SK-N-SH (cell line): ENCODE data around the gene MRPL24. TPM values are rescaled to one million over a fixed set of nuclear protein-coding genes. Genes with fewer than 3 reads are reported as not detected.

ENCODE experiments used
- CTCF ChIA-PET: fragments of 300-600, 350-600 bp; formaldehyde crosslinking; extraction: SDS; loops from one replicate; lab custom pipeline; 2021; lab: Yijun Ruan, JAX
- POLR2A ChIA-PET: fragments of 350-600 bp; sonication (Branson Sonifier 250); formaldehyde crosslinking; extraction: SDS; loops from one replicate; lab custom pipeline; 2020; ENCODE audit warnings: antibody characterized with exemption, inconsistent platforms; lab: Yijun Ruan, JAX
- DNase-seq: peaks from one replicate; pipeline ENCODE4 v3.0.0; 2012
- H2AFZ ChIP-seq: fragments of 200-600 bp; sonication (generic); 2 replicates; pipeline ENCODE4 v1.8.1; 2016; ENCODE audit warnings: antibody characterized with exemption, mild to moderate bottlenecking, low read depth
- H3F3A ChIP-seq: fragments of 200-600 bp; sonication (generic); replicated peaks from 2 replicates; pipeline ENCODE3; 2016; ENCODE audit warnings: antibody characterized with exemption, mild to moderate bottlenecking; ENCODE audit not compliant: insufficient read depth
- H3K27ac ChIP-seq, 2 experiments: fragments of 200-500 bp in 1 of 2; fragments of 200-600 bp in 1 of 2; sonication (Bioruptor generic) in 1 of 2; sonication (generic), shearing (Covaris generic) in 1 of 2; 2 replicates each; pipeline versions ENCODE4 v1.5.1 to v1.6.1; 2014 to 2016; ENCODE audit warnings: low read depth in 2 of 2, inconsistent platforms in 1 of 2, low read length in 1 of 2, mild to moderate bottlenecking in 1 of 2, mixed read lengths in 1 of 2
- H3K27me3 ChIP-seq: fragments of 200-600 bp; sonication (generic), shearing (Covaris generic); 2 replicates; pipeline ENCODE4 v1.6.1; 2016; ENCODE audit warnings: mixed run types; ENCODE audit not compliant: insufficient read depth
- H3K36me3 ChIP-seq, 2 experiments: fragments of 200-500 bp in 1 of 2; fragments of 200-600 bp in 1 of 2; sonication (Bioruptor generic) in 1 of 2; sonication (generic) in 1 of 2; replicated peaks in 1 of 2; 2 replicates each; pipeline versions ENCODE3 to v1.5.1; 2014 to 2016; ENCODE audit warnings: low read length in 1 of 2, mild to moderate bottlenecking in 1 of 2; ENCODE audit not compliant: insufficient read depth in 2 of 2, control insufficient read depth in 1 of 2
- H3K4me1 ChIP-seq, 2 experiments: fragments of 200-500 bp in 1 of 2; fragments of 200-600 bp in 1 of 2; sonication (Bioruptor generic) in 1 of 2; sonication (generic), shearing (Covaris generic) in 1 of 2; 2 replicates each; pipeline versions ENCODE4 v1.5.1 to v1.6.1; 2014 to 2016; ENCODE audit warnings: low read depth in 1 of 2, low read length in 1 of 2, mixed run types in 1 of 2; ENCODE audit not compliant: insufficient read depth in 2 of 2, control insufficient read depth in 1 of 2
- H3K4me2 ChIP-seq: fragments of 200-600 bp; sonication (generic), shearing (Covaris generic); 2 replicates; pipeline ENCODE4 v1.6.1; 2017; ENCODE audit warnings: mixed run types
- H3K4me3 ChIP-seq, 2 experiments: fragments of 200-500 bp in 1 of 2; fragments of 200-600 bp in 1 of 2; sonication (Bioruptor generic) in 1 of 2; sonication (generic), shearing (Covaris generic) in 1 of 2; 2 replicates each; pipeline versions ENCODE4 v1.5.1 to v1.8.1; 2014 to 2016; ENCODE audit warnings: low read depth in 2 of 2, inconsistent platforms in 1 of 2, low read length in 1 of 2, mild to moderate bottlenecking in 1 of 2, mixed read lengths in 1 of 2, moderate library complexity in 1 of 2
- H3K79me2 ChIP-seq: fragments of 200-600 bp; sonication (generic); 2 replicates; pipeline ENCODE4 v1.8.1; 2017; ENCODE audit warnings: mild to moderate bottlenecking; ENCODE audit not compliant: insufficient read depth
- H3K9ac ChIP-seq: fragments of 200-600 bp; sonication (generic); 2 replicates; pipeline ENCODE4 v1.6.1; 2017; ENCODE audit warnings: mixed run types
- H3K9me2 ChIP-seq: fragments of 200-600 bp; sonication (generic); 2 replicates; pipeline ENCODE4 v1.6.1; 2017; ENCODE audit warnings: mixed run types
- H3K9me3 ChIP-seq: fragments of 200-600 bp; sonication (generic); 2 replicates; pipeline ENCODE4 v1.6.1; 2017; ENCODE audit warnings: mixed run types, mild to moderate bottlenecking, moderate library complexity
- H4K20me1 ChIP-seq: fragments of 200-600 bp; sonication (generic); 2 replicates; pipeline ENCODE4 v1.6.1; 2017; ENCODE audit warnings: mild to moderate bottlenecking, mixed run types; ENCODE audit not compliant: insufficient read depth
- CHD2 ChIP-seq: fragments of 150-350 bp; IDR thresholded peaks from 2 replicates; pipeline ENCODE4 v1.6.1; 2018; ENCODE audit warnings: low read length; ENCODE audit not compliant: partially characterized antibody
- GABPA ChIP-seq: IDR thresholded peaks from 2 replicates; pipeline ENCODE4 v1.4.0; 2012; ENCODE audit warnings: low read depth, mild to moderate bottlenecking
- GATA2 ChIP-seq: sonication (generic); formaldehyde crosslinking; IDR thresholded peaks from 2 replicates; pipeline ENCODE4 v1.5.0; 2020; ENCODE audit warnings: mild to moderate bottlenecking, missing genetic modification reagents
- MEF2A ChIP-seq: IDR thresholded peaks from 2 replicates; pipeline ENCODE4 v1.4.0; 2012; ENCODE audit warnings: low read depth, borderline replicate concordance
- MXI1 ChIP-seq: IDR thresholded peaks from 2 replicates; pipeline ENCODE4 v1.6.1; 2012; ENCODE audit warnings: mild to moderate bottlenecking, low read depth, low read length, improper control_type of control experiment
- REST ChIP-seq: IDR thresholded peaks from 2 replicates; pipeline ENCODE4 v1.6.1; 2012; ENCODE audit warnings: mild to moderate bottlenecking, low read depth, low read length, moderate library complexity
- RFX5 ChIP-seq: IDR thresholded peaks from 2 replicates; pipeline ENCODE4 v1.6.1; 2012; ENCODE audit warnings: mild to moderate bottlenecking, improper control_type of control experiment, low read length
- TAF1 ChIP-seq: IDR thresholded peaks from 2 replicates; pipeline ENCODE4 v1.6.1; 2012; ENCODE audit warnings: low read depth, mild to moderate bottlenecking, low read length, moderate library complexity, borderline replicate concordance
- TCF12 ChIP-seq: IDR thresholded peaks from 2 replicates; pipeline ENCODE4 v1.4.0; 2012
- USF1 ChIP-seq: IDR thresholded peaks from 2 replicates; pipeline ENCODE4 v1.4.0; 2012; ENCODE audit warnings: low read depth, borderline replicate concordance
- USF2 ChIP-seq: fragments of 150-350 bp; IDR thresholded peaks from 2 replicates; pipeline ENCODE4 v1.6.1; 2017; ENCODE audit warnings: antibody characterized with exemption, low read length, low read depth, borderline replicate concordance
- WGBS: methylation state at CpG from one replicate; pipeline ENCODE4 v1.1.6; 2017; ENCODE audit warnings: low lambda C conversion rate; 5-methylcytosine and 5-hydroxymethylcytosine counted together
- polyA plus RNA-seq, 3 experiments: library from polyadenylated mRNA; depleted of rRNA; stranded (reverse); fragments of >200 nt; gene quantifications; 2 replicates each; pipeline ENCODE4 v1.2.3, GENCODE V29; 2012

Gene MRPL24
- polyA plus RNA-seq, 1 of the 3 experiments (the other 2 are of a cell fraction): 149 TPM

- no peak for TF ChIP-seq TAF1
Measured at GRCh38 chr1:156743367-156744302, 2.7 kb upstream of the MRPL24 start (continued).

GRCh38 chr1:156742801-156743200 is 1.9 kb upstream of the MRPL24 start:
- no peak overlapping the region for H3K4me2 ChIP-seq
- WGBS: 93% methylated on average over 2 of the region's 4 CpGs
- no peak overlapping the region for H3K4me3 ChIP-seq
- no peaks in the 10 kb centered on the region for H3K27me3 ChIP-seq
- DNase-seq: no peak
- H2AFZ ChIP-seq: no peak overlapping the region
- no peaks in the 10 kb centered on the region for H3K9me2 ChIP-seq
- peaks cover 21 to 30% of the 10 kb centered on the region in 2 experiments for H3K4me1 ChIP-seq
- H3K79me2 ChIP-seq: peaks cover 60% of the 10 kb centered on the region
- H3F3A ChIP-seq: peaks cover 38% of the 10 kb centered on the region
- POLR2A ChIA-PET: no interaction called here
- no peak overlapping the region for H3K9ac ChIP-seq
- no peaks in the 10 kb centered on the region for H4K20me1 ChIP-seq
- peak overlapping the region in 1 of 2 experiments; percentile 82; a peak in 3 of 4 replicates for H3K27ac ChIP-seq
- TF ChIP-seq USF2: no peak
- no peak for TF ChIP-seq REST
- no peak for TF ChIP-seq MEF2A
- TF ChIP-seq CHD2: no peak
- TF ChIP-seq GABPA: no peak
- H3K36me3 ChIP-seq: peaks cover 20 to 55% of the 10 kb centered on the region in 2 experiments
- CTCF ChIA-PET: interaction anchor here (1.7 to 8.6 kb wide), 4 partner anchors 14 to 96 kb away, joined by 4 to 42 read pairs (median 14); partner anchors contain the start of genes ISG20L2 and METTL25B
- H3K9me3 ChIP-seq: no peaks in the 10 kb centered on the region

- Histone ChIP-seq H3K4me3 (no peak overlapping the region), H4K20me1 (no peaks in the 10 kb centered on the region), H3K27me3 (no peaks in the 10 kb centered on the region), H3K4me1 (peaks cover 14 to 23% of the 10 kb centered on the region in 2 experiments), H3K27ac (peak overlapping the region; percentile 82 to 90), H3K79me2 (peaks cover 53% of the 10 kb centered on the region), H3K9me2 (no peaks in the 10 kb centered on the region), H3K9ac (no peak overlapping the region), H3K4me2 (peak overlapping the region; percentile 71; the same call in 1 of the 2 replicates), H3F3A (peaks cover 32% of the 10 kb centered on the region), H2AFZ (no peak overlapping the region), H3K36me3 (peaks cover 25 to 62% of the 10 kb centered on the region in 2 experiments), H3K9me3 (no peaks in the 10 kb centered on the region)
- DNase-seq: no peak
- no peak for TF ChIP-seq TCF12
- TF ChIP-seq GATA2 (CRISPR knock-in tag): no peak
- no peak for TF ChIP-seq USF1
- no peak for TF ChIP-seq MXI1
- TF ChIP-seq TAF1: no peak
- TF ChIP-seq MEF2A: no peak
- no peak for TF ChIP-seq CHD2
- no peak for TF ChIP-seq RFX5
- CTCF ChIA-PET: interaction anchor here (1.1 to 8.6 kb wide), 7 partner anchors 14 to 148 kb away, joined by 4 to 42 read pairs (median 11); partner anchors contain the start of genes ISG20L2, METTL25B and NTRK1
- POLR2A ChIA-PET: interaction anchor here (1.8 kb wide), 1 partner anchor 25 kb away, joined by 27 read pairs; the partner anchor contains the start of gene PRCC
- 94% methylated on average over 3 of the region's 3 CpGs for WGBS
Measured at GRCh38 chr1:156742017-156742416, 1.1 kb upstream of the MRPL24 start.
